ENCODE measurements around the gene SOAT2.

Gene SOAT2

DNA sequence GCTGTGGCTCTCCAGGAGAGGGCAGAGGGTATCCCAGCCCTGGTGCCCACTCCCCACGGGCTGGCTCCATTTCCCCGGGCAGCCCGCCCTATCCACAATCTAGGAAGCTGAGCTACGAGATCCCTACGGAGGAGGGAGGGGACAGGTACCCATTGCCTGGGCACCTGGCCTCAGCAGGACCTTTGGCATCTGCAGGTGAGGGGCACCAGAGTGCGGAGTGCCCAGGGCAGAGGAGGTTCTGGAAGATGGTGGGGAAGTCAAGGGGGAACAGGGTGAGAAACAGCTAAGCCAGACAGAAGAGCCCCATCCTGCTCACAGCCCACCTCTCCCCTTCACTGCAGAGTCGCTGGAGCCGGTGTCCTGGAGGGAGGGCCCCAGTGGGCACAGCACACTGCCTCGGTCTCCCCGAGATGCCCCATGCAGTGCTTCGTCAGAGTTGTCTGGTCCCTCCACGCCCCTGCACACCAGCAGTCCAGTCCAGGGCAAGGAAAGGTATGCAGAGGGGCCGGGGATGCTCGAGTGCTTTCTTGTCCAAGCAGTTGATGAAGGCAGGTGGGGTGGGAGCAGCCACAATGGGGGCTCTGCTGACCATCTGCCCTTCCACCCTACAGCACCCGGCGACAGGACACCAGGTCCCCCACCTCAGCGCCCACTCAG lies 43.1 kb upstream of the SOAT2 start:
- H3K36me3 ChIP-seq (ENCODE audit: insufficient read depth, low read length) = peaks cover 16% of the 10 kb centered on the region; the same call in 1 of the 2 replicates
- no peaks in the 10 kb centered on the region for H4K20me1 ChIP-seq (ENCODE audit: insufficient read depth, low read length)
- H3K9me3 ChIP-seq (ENCODE audit: low read length) = no peaks in the 10 kb centered on the region
- H3K4me2 ChIP-seq (ENCODE audit: low read length) = no peak overlapping the region
- H3K9me2 ChIP-seq (ENCODE audit: low read depth, low read length) = no peaks in the 10 kb centered on the region
- H3K4me3 ChIP-seq (ENCODE audit: low read depth, low read length, poor library complexity, severe bottlenecking) = no peak overlapping the region
- no peak overlapping the region for H3K27ac ChIP-seq (ENCODE audit: low read depth, low read length, poor library complexity, severe bottlenecking)
- no peak overlapping the region for H3K9ac ChIP-seq (ENCODE audit: low read length)
- H3K4me1 ChIP-seq (ENCODE audit: insufficient read depth, low read length, severe bottlenecking) = peaks cover 10% of the 10 kb centered on the region
- TF ChIP-seq EZH2 (IDR thresholded peaks at IDR 0.05; ENCODE audit: borderline replicate concordance, low read length) = no peak
- TF ChIP-seq, protein P1, sequence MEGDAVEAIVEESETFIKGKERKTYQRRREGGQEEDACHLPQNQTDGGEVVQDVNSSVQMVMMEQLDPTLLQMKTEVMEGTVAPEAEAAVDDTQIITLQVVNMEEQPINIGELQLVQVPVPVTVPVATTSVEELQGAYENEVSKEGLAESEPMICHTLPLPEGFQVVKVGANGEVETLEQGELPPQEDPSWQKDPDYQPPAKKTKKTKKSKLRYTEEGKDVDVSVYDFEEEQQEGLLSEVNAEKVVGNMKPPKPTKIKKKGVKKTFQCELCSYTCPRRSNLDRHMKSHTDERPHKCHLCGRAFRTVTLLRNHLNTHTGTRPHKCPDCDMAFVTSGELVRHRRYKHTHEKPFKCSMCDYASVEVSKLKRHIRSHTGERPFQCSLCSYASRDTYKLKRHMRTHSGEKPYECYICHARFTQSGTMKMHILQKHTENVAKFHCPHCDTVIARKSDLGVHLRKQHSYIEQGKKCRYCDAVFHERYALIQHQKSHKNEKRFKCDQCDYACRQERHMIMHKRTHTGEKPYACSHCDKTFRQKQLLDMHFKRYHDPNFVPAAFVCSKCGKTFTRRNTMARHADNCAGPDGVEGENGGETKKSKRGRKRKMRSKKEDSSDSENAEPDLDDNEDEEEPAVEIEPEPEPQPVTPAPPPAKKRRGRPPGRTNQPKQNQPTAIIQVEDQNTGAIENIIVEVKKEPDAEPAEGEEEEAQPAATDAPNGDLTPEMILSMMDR (IDR thresholded peaks at IDR 0.05; ENCODE audit: low read length) = no peak
- no peaks in the 10 kb centered on the region for H3K79me2 ChIP-seq (ENCODE audit: insufficient read depth, low read length)
- no peak overlapping the region for H2AFZ ChIP-seq (ENCODE audit: low read length)
- peaks cover 7% of the 10 kb centered on the region; the same call in 1 of the 2 replicates for H3K27me3 ChIP-seq (ENCODE audit: insufficient read depth, low read length)
- H3F3A ChIP-seq (ENCODE audit: insufficient read depth, low read length) = no peaks in the 10 kb centered on the region

DNA sequence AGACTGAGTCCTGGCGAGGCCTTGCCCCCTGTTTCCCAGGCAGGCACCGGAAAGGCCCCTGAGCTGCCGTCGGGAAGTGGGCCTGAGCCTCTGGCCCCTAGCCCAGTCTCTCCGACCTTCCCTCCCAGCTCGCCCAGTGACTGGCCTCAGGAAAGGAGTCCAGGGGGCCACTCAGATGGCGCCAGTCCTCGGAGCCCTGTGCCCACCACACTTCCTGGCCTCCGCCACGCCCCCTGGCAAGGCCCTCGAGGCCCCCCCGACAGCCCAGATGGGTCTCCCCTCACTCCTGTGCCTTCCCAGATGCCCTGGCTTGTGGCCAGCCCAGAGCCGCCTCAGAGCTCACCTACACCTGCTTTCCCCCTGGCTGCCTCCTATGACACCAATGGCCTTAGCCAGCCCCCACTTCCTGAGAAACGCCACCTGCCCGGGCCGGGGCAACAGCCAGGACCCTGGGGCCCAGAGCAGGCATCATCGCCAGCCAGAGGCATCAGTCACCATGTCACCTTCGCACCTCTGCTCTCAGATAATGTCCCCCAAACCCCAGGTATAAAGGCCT lies 42.5 kb upstream of the SOAT2 start:
- Histone ChIP-seq H3K4me2 (ENCODE audit: low read length) (no peak overlapping the region), H3K79me2 (ENCODE audit: insufficient read depth, low read length) (no peaks in the 10 kb centered on the region), H3K36me3 (ENCODE audit: insufficient read depth, low read length) (peaks cover 22% of the 10 kb centered on the region), H3K9me2 (ENCODE audit: low read depth, low read length) (no peaks in the 10 kb centered on the region), H3K27me3 (ENCODE audit: insufficient read depth, low read length) (peaks cover 7% of the 10 kb centered on the region; the same call in 1 of the 2 replicates), H4K20me1 (ENCODE audit: insufficient read depth, low read length) (no peaks in the 10 kb centered on the region), H3F3A (ENCODE audit: insufficient read depth, low read length) (no peaks in the 10 kb centered on the region), H2AFZ (ENCODE audit: low read length) (no peak overlapping the region), H3K27ac (ENCODE audit: low read depth, low read length, poor library complexity, severe bottlenecking) (no peak overlapping the region), H3K4me3 (ENCODE audit: low read depth, low read length, poor library complexity, severe bottlenecking) (no peak overlapping the region), H3K9me3 (ENCODE audit: low read length) (no peaks in the 10 kb centered on the region), H3K9ac (ENCODE audit: low read length) (no peak overlapping the region), H3K4me1 (ENCODE audit: insufficient read depth, low read length, severe bottlenecking) (peaks cover 10% of the 10 kb centered on the region)
- no peak for TF ChIP-seq EZH2 (IDR thresholded peaks at IDR 0.05; ENCODE audit: borderline replicate concordance, low read length)
- TF ChIP-seq, protein P1 (IDR thresholded peaks at IDR 0.05; ENCODE audit: low read length) = no peak

- Histone ChIP-seq H3K4me2 (ENCODE audit: low read length) (no peak overlapping the region), H3K9me2 (ENCODE audit: low read depth, low read length) (no peaks in the 10 kb centered on the region), H3K9ac (ENCODE audit: low read length) (no peak overlapping the region), H3F3A (ENCODE audit: insufficient read depth, low read length) (no peaks in the 10 kb centered on the region), H3K4me3 (ENCODE audit: low read depth, low read length, poor library complexity, severe bottlenecking) (no peak overlapping the region), H3K79me2 (ENCODE audit: insufficient read depth, low read length) (no peaks in the 10 kb centered on the region), H3K27ac (ENCODE audit: low read depth, low read length, poor library complexity, severe bottlenecking) (no peak overlapping the region), H3K27me3 (ENCODE audit: insufficient read depth, low read length) (peaks cover 7% of the 10 kb centered on the region; the same call in 1 of the 2 replicates), H3K36me3 (ENCODE audit: insufficient read depth, low read length) (peaks cover 25% of the 10 kb centered on the region), H4K20me1 (ENCODE audit: insufficient read depth, low read length) (no peaks in the 10 kb centered on the region), H3K4me1 (ENCODE audit: insufficient read depth, low read length, severe bottlenecking) (peaks cover 10% of the 10 kb centered on the region), H2AFZ (ENCODE audit: low read length) (no peak overlapping the region), H3K9me3 (ENCODE audit: low read length) (no peaks in the 10 kb centered on the region)
- TF ChIP-seq, protein P1 (IDR thresholded peaks at IDR 0.05; ENCODE audit: low read length) = peak; percentile 56
- no peak for TF ChIP-seq EZH2 (IDR thresholded peaks at IDR 0.05; ENCODE audit: borderline replicate concordance, low read length)
Observed at GRCh38 chr12:53061404-53062010, 41.8 kb upstream of the SOAT2 start.
